ENCODE results near the gene EXOC4.

EXOC4 gene

GRCh38 chr7:133382775-133383559, 130.1 kb downstream of the EXOC4 start:
- Histone ChIP-seq H3K9me3 (ENCODE audit: insufficient read depth, low read depth, low read length) (no peaks in the 10 kb centered on the region), H3K4me1 (ENCODE audit: insufficient read depth, low read length, poor library complexity, severe bottlenecking) (no peaks in the 10 kb centered on the region), H4K20me1 (ENCODE audit: insufficient read depth, low read length, poor library complexity, severe bottlenecking) (no peaks in the 10 kb centered on the region), H3K4me2 (ENCODE audit: low read depth, low read length, poor library complexity, severe bottlenecking) (no peak overlapping the region), H3K36me3 (ENCODE audit: insufficient read depth, low read length) (peaks cover 3% of the 10 kb centered on the region; the same call in 1 of the 2 replicates), H3K79me2 (ENCODE audit: insufficient read depth, low read length) (no peaks in the 10 kb centered on the region), H3K9ac (ENCODE audit: low read depth, low read length, poor library complexity, severe bottlenecking) (no peak overlapping the region), H2AFZ (ENCODE audit: low read length) (no peak overlapping the region), H3F3A (ENCODE audit: low read depth) (no peaks in the 10 kb centered on the region), H3K9me2 (replicated peaks; ENCODE audit: low read depth, low read length) (no peaks in the 10 kb centered on the region), H3K27me3 (ENCODE audit: insufficient read depth, low read length, poor library complexity, severe bottlenecking) (no peaks in the 10 kb centered on the region), H3K4me3 (ENCODE audit: low read length, poor library complexity, severe bottlenecking) (no peak overlapping the region)
- TF ChIP-seq EZH2phosphoT487 (IDR thresholded peaks at IDR 0.05; ENCODE audit: borderline replicate concordance) (no peak), CTCF (conservative IDR thresholded peaks at IDR 0.05; ENCODE audit: low read length) (no peak)

GRCh38 chr7:133386205-133386604, 133.3 kb downstream of the EXOC4 start:
- H3K9me2 ChIP-seq (replicated peaks; ENCODE audit: low read depth, low read length) = no peaks in the 10 kb centered on the region
- no peak overlapping the region for H2AFZ ChIP-seq (ENCODE audit: low read length)
- H4K20me1 ChIP-seq (ENCODE audit: insufficient read depth, low read length, poor library complexity, severe bottlenecking) = no peaks in the 10 kb centered on the region
- H3K79me2 ChIP-seq (ENCODE audit: insufficient read depth, low read length) = no peaks in the 10 kb centered on the region
- H3K9me3 ChIP-seq (ENCODE audit: insufficient read depth, low read depth, low read length) = no peaks in the 10 kb centered on the region
- H3K9ac ChIP-seq (ENCODE audit: low read depth, low read length, poor library complexity, severe bottlenecking) = no peak overlapping the region
- no peaks in the 10 kb centered on the region for H3K4me1 ChIP-seq (ENCODE audit: insufficient read depth, low read length, poor library complexity, severe bottlenecking)
- H3K4me3 ChIP-seq (ENCODE audit: low read length, poor library complexity, severe bottlenecking) = no peak overlapping the region
- no peaks in the 10 kb centered on the region for H3K27me3 ChIP-seq (ENCODE audit: insufficient read depth, low read length, poor library complexity, severe bottlenecking)
- TF ChIP-seq CTCF (conservative IDR thresholded peaks at IDR 0.05; ENCODE audit: low read length) (no peak), EZH2phosphoT487 (IDR thresholded peaks at IDR 0.05; ENCODE audit: borderline replicate concordance) (no peak)
- no peaks in the 10 kb centered on the region for H3F3A ChIP-seq (ENCODE audit: low read depth)
- no peaks in the 10 kb centered on the region for H3K36me3 ChIP-seq (ENCODE audit: insufficient read depth, low read length)
- H3K4me2 ChIP-seq (ENCODE audit: low read depth, low read length, poor library complexity, severe bottlenecking) = no peak overlapping the region

GRCh38 chr7:133389727-133390126, 136.8 kb downstream of the EXOC4 start:
- Histone ChIP-seq H3K27me3 (ENCODE audit: insufficient read depth, low read length, poor library complexity, severe bottlenecking) (no peaks in the 10 kb centered on the region), H4K20me1 (ENCODE audit: insufficient read depth, low read length, poor library complexity, severe bottlenecking) (no peaks in the 10 kb centered on the region), H3K9ac (ENCODE audit: low read depth, low read length, poor library complexity, severe bottlenecking) (no peak overlapping the region), H3K79me2 (ENCODE audit: insufficient read depth, low read length) (0 out of 2 replicates have a peak, but pooled peaks cover 6% of the 10 kb centered on the region), H3K9me2 (replicated peaks; ENCODE audit: low read depth, low read length) (no peaks in the 10 kb centered on the region), H3K4me3 (ENCODE audit: low read length, poor library complexity, severe bottlenecking) (no peak overlapping the region), H3K4me2 (ENCODE audit: low read depth, low read length, poor library complexity, severe bottlenecking) (no peak overlapping the region), H3K9me3 (ENCODE audit: insufficient read depth, low read depth, low read length) (no peaks in the 10 kb centered on the region), H2AFZ (ENCODE audit: low read length) (no peak overlapping the region), H3K4me1 (ENCODE audit: insufficient read depth, low read length, poor library complexity, severe bottlenecking) (peaks cover 14% of the 10 kb centered on the region), H3F3A (ENCODE audit: low read depth) (no peaks in the 10 kb centered on the region), H3K36me3 (ENCODE audit: insufficient read depth, low read length) (no peaks in the 10 kb centered on the region)
- TF ChIP-seq CTCF (conservative IDR thresholded peaks at IDR 0.05; ENCODE audit: low read length) (no peak), EZH2phosphoT487 (IDR thresholded peaks at IDR 0.05; ENCODE audit: borderline replicate concordance) (no peak)
